GM21528 (cell line): ENCODE measurements around the gene CYP4Z1.
"Not testable (repeated sequence)": the region's sequence is repeated elsewhere in the genome, so short reads cannot be mapped to it uniquely, and the experiment has no call there.

ENCODE experiments used
- ATAC-seq: cut with Tn5 transposase; IDR thresholded peaks from one replicate; pipeline ENCODE4 v1.9.1; 2021; ENCODE audit warnings: mild to moderate bottlenecking, moderate library complexity; ENCODE audit not compliant: unreplicated experiment, low FRiP score

The CYP4Z1 gene

GRCh38 chr1:47124834-47125233 is 57.8 kb downstream of the CYP4Z1 start:
- not testable (repeated sequence) for ATAC-seq

GRCh38 chr1:47126997-47127396 is 60.0 kb downstream of the CYP4Z1 start:
- not testable (repeated sequence) for ATAC-seq

- no peak for ATAC-seq
Measured at GRCh38 chr1:47128221-47128620, 61.2 kb downstream of the CYP4Z1 start.

GRCh38 chr1:47128854-47129253 is 61.8 kb downstream of the CYP4Z1 start:
- not testable (repeated sequence) for ATAC-seq

GRCh38 chr1:47129489-47130230 is 62.6 kb downstream of the CYP4Z1 start:
- ATAC-seq: not testable (repeated sequence)

- ATAC-seq: not testable (repeated sequence)
Measured at GRCh38 chr1:47132665-47133064, 65.6 kb downstream of the CYP4Z1 start.

- no peak for ATAC-seq
Measured at GRCh38 chr1:47137198-47137597, 70.2 kb downstream of the CYP4Z1 start, which contains the start of gene CYP4A22. Gene CYP4A22 (plus strand): TSS chr1:47137441. CDS start chr1:47137486, 45 bp downstream.

- no peak for ATAC-seq
Measured at GRCh38 chr1:47137925-47138615, 71.0 kb downstream of the CYP4Z1 start.

- not testable (repeated sequence) for ATAC-seq
Measured at GRCh38 chr1:47140358-47140757, 73.3 kb downstream of the CYP4Z1 start.

GRCh38 chr1:47143654-47144053 is 76.6 kb downstream of the CYP4Z1 start:
- ATAC-seq: not testable (repeated sequence)

GRCh38 chr1:47146495-47146894 is 79.5 kb downstream of the CYP4Z1 start:
- ATAC-seq: not testable (repeated sequence)

- no peak for ATAC-seq
Measured at GRCh38 chr1:47147047-47147785, 80.2 kb downstream of the CYP4Z1 start.

- not testable (repeated sequence) for ATAC-seq
Measured at GRCh38 chr1:47149162-47149561, 82.1 kb downstream of the CYP4Z1 start.

GRCh38 chr1:47156457-47156856 is 89.4 kb downstream of the CYP4Z1 start:
- ATAC-seq: not testable (repeated sequence)

- ATAC-seq: not testable (repeated sequence)
Measured at GRCh38 chr1:47157957-47158356, 90.9 kb downstream of the CYP4Z1 start.

- ATAC-seq: no peak
Measured at GRCh38 chr1:47160716-47161115, 93.7 kb downstream of the CYP4Z1 start.

GRCh38 chr1:47161298-47162040 is 94.4 kb downstream of the CYP4Z1 start:
- ATAC-seq: no peak

- no peak for ATAC-seq
Measured at GRCh38 chr1:47164552-47164951, 97.5 kb downstream of the CYP4Z1 start.
